Fibroblast of mammary gland (primary cell): Measurements from ENCODE around the gene EMID1.

ENCODE experiments used
- DNase-seq: peaks from one replicate; pipeline ENCODE4 v3.0.0-alpha.2; 2010; ENCODE audit warnings: low read depth
- H3K4me3 ChIP-seq: 2 replicates; pipeline ENCODE4 v1.5.1; 2011; ENCODE audit warnings: low read depth, mild to moderate bottlenecking, low read length, moderate library complexity; ENCODE audit not compliant: control insufficient read depth
- CTCF ChIP-seq: conservative IDR thresholded peaks from 2 replicates; pipeline ENCODE4 v1.5.1; 2011; ENCODE audit warnings: low read depth, low read length, inconsistent platforms; ENCODE audit not compliant: control insufficient read depth, insufficient read depth

EMID1 gene

GRCh38 chr22:29302681-29303465 lies 97.2 kb downstream of the EMID1 start:
- DNase-seq: no peak
- no peak for TF ChIP-seq CTCF
- no peak overlapping the region for H3K4me3 ChIP-seq

GRCh38 chr22:29305836-29306174 lies 100.1 kb downstream of the EMID1 start:
- H3K4me3 ChIP-seq: no peak overlapping the region
- TF ChIP-seq CTCF: no peak
- no peak for DNase-seq

- peak; percentile 72 for DNase-seq
- peak within 1 kb of the TSS; percentile 72 for H3K4me3 ChIP-seq
- TF ChIP-seq CTCF: peak; percentile 47
Measured at GRCh38 chr22:29306175-29306834, 100.6 kb downstream of the EMID1 start, which contains the start of gene GAS2L1. Gene GAS2L1 (plus strand): TSS chr22:29306650. CDS start chr22:29308106, 1,456 bp downstream.

GRCh38 chr22:29306835-29307595 lies 101.3 kb downstream of the EMID1 start:
- DNase-seq: peak; percentile 56
- no peak for TF ChIP-seq CTCF
- H3K4me3 ChIP-seq: peak overlapping the region; percentile 72

- DNase-seq: no peak
- H3K4me3 ChIP-seq: peak overlapping the region; percentile 72
Measured at GRCh38 chr22:29307596-29308147, 102.0 kb downstream of the EMID1 start.

More at GRCh38 chr22:29307596-29308147, 102.0 kb downstream of the EMID1 start:
- no peak for TF ChIP-seq CTCF
